Stimulated activated CD4-positive, alpha-beta T cell treated with anti-CD3 and anti-CD28 coated beads, TNF-alpha, amount 100 ng/mL, for 1 hour (primary cell): ENCODE data around the gene NXNL2.

Source experiments
- DNase-seq, 3 donors: peaks; one replicate each; pipeline ENCODE4 v3.0.0-alpha.2; 2020; ENCODE audit warnings: low read depth in 3 of 3, low spot score in 1 of 3

The NXNL2 gene

GRCh38 chr9:88531920-88532698, 2.9 kb upstream of the NXNL2 start:
- no peak for DNase-seq

GRCh38 chr9:88533951-88534455, 975 bp upstream of the NXNL2 start:
- no peak for DNase-seq

- DNase-seq = no peak
These were observed 446 bp downstream of the NXNL2 start for GRCh38 chr9:88535226-88536022.

- no peak for DNase-seq
These were observed 996 bp downstream of the NXNL2 start for GRCh38 chr9:88536023-88536324.

GRCh38 chr9:88536951-88537760, 2.2 kb downstream of the NXNL2 start:
- no peak for DNase-seq

- no peak for DNase-seq
These were observed 2.7 kb downstream of the NXNL2 start for GRCh38 chr9:88537761-88538091.

- no peak for DNase-seq
These were observed 3.5 kb downstream of the NXNL2 start for GRCh38 chr9:88538311-88539085.

- DNase-seq = no peak
These were observed 4.3 kb downstream of the NXNL2 start for GRCh38 chr9:88539246-88539645.

GRCh38 chr9:88540251-88540763, 5.3 kb downstream of the NXNL2 start:
- DNase-seq = no peak

- no peak for DNase-seq
These were observed 9.3 kb downstream of the NXNL2 start for GRCh38 chr9:88544245-88544644.

GRCh38 chr9:88551546-88552137, 16.7 kb downstream of the NXNL2 start:
- no peak for DNase-seq

GRCh38 chr9:88553350-88553749, 18.4 kb downstream of the NXNL2 start:
- no peak for DNase-seq

- DNase-seq = no peak
These were observed 20.4 kb downstream of the NXNL2 start for GRCh38 chr9:88555268-88555980.

- DNase-seq = no peak
These were observed 24.7 kb downstream of the NXNL2 start for GRCh38 chr9:88559661-88560060.

GRCh38 chr9:88567870-88568269, 32.9 kb downstream of the NXNL2 start:
- DNase-seq = no peak

GRCh38 chr9:88571419-88571818, 36.4 kb downstream of the NXNL2 start:
- no peak for DNase-seq

GRCh38 chr9:88572684-88573083, 37.7 kb downstream of the NXNL2 start:
- DNase-seq = no peak

- DNase-seq = no peak
These were observed 40.0 kb downstream of the NXNL2 start for GRCh38 chr9:88574953-88575352.

- DNase-seq = no peak
These were observed 42.5 kb downstream of the NXNL2 start for GRCh38 chr9:88577256-88578120.
